CD14-positive monocyte (primary cell): ENCODE results near the gene HMCN1. TPM values are rescaled to one million over a fixed set of nuclear protein-coding genes. Genes with fewer than 3 reads are reported as not detected.

Experiments
- DNase-seq, 3 donors: peaks; one replicate each; pipeline ENCODE4 v3.0.0-alpha.2; 2011 to 2022
- H2AFZ ChIP-seq: 2 replicates; pipeline ENCODE4 v1.6.0; 2012; ENCODE audit warnings: mild to moderate bottlenecking, low read depth, low read length, inconsistent platforms; ENCODE audit not compliant: insufficient read depth, poor library complexity, severe bottlenecking
- H3K27ac ChIP-seq, 2 donors: 1 replicate in 1 of 2; 2 replicates in 1 of 2; pipeline ENCODE4 v1.5.1; 2012 to 2013; ENCODE audit warnings: low read length in 2 of 2, control low read depth in 1 of 2, inconsistent platforms in 1 of 2, low read depth in 1 of 2, mild to moderate bottlenecking in 1 of 2
- H3K27me3 ChIP-seq, 2 donors: one replicate each; pipeline versions ENCODE4 v1.6.0 to v1.6.1; 2011 to 2013; ENCODE audit warnings: low read length in 2 of 2; ENCODE audit not compliant: control insufficient read depth in 2 of 2, insufficient read depth in 2 of 2
- H3K36me3 ChIP-seq, 2 donors: replicated peaks in 1 of 2; 1 replicate in 1 of 2; 2 replicates in 1 of 2; pipeline versions ENCODE4 v1.5.1 to v1.6.1; 2012 to 2013; ENCODE audit warnings: low read length in 2 of 2, control low read depth in 1 of 2, inconsistent platforms in 1 of 2, mild to moderate bottlenecking in 1 of 2; ENCODE audit not compliant: insufficient read depth in 2 of 2, control insufficient read depth in 1 of 2
- H3K4me1 ChIP-seq, 2 donors: 1 replicate in 1 of 2; 2 replicates in 1 of 2; pipeline versions ENCODE4 v1.5.1 to v1.6.1; 2012 to 2013; ENCODE audit warnings: low read length in 2 of 2, control low read depth in 1 of 2, inconsistent platforms in 1 of 2, mild to moderate bottlenecking in 1 of 2, moderate library complexity in 1 of 2; ENCODE audit not compliant: insufficient read depth in 2 of 2, control insufficient read depth in 1 of 2
- H3K4me2 ChIP-seq: replicated peaks from 2 replicates; pipeline ENCODE3; 2012; ENCODE audit warnings: low read length, moderate library complexity, mild to moderate bottlenecking; ENCODE audit not compliant: poor library complexity, severe bottlenecking; ENCODE audit errors: extremely low read depth
- H3K4me3 ChIP-seq, 3 experiments: fragments of 200-600 bp in 1 of 3; sonication (generic) in 1 of 3; replicated peaks in 1 of 3; 1 replicate in 2 of 3; 2 replicates in 1 of 3; pipeline ENCODE4 v1.5.1; 2011 to 2013; ENCODE audit warnings: low read length in 3 of 3, mild to moderate bottlenecking in 3 of 3, control low read depth in 2 of 3, low read depth in 2 of 3, inconsistent platforms in 1 of 3, moderate library complexity in 1 of 3
- H3K79me2 ChIP-seq: 2 replicates; pipeline ENCODE4 v1.6.0; 2012; ENCODE audit warnings: mild to moderate bottlenecking, control low read depth, inconsistent platforms, low read length, moderate library complexity; ENCODE audit not compliant: insufficient read depth
- H3K9ac ChIP-seq: 2 replicates; pipeline ENCODE4 v1.6.0; 2017; ENCODE audit warnings: low read length, mild to moderate bottlenecking; ENCODE audit not compliant: insufficient read depth, poor library complexity, severe bottlenecking
- H3K9me3 ChIP-seq, 2 donors: replicated peaks in 1 of 2; 1 replicate in 1 of 2; 2 replicates in 1 of 2; pipeline versions ENCODE4 v1.5.1 to v1.6.1; 2012 to 2013; ENCODE audit warnings: low read length in 2 of 2, control low read depth in 1 of 2; ENCODE audit not compliant: control insufficient read depth in 1 of 2, insufficient read depth in 1 of 2
- H4K20me1 ChIP-seq: 2 replicates; pipeline ENCODE4 v1.6.0; 2012; ENCODE audit warnings: mild to moderate bottlenecking, low read length, control low read depth, moderate library complexity; ENCODE audit not compliant: insufficient read depth
- H3K27ac Mint-ChIP-seq, 7 donors: one replicate each; pipeline ENCODE4 v1.8.0; 2020; ENCODE audit warnings: mild to moderate bottlenecking in 7 of 7, mixed read lengths in 7 of 7, moderate library complexity in 6 of 7, inconsistent platforms in 2 of 7
- H3K27me3 Mint-ChIP-seq, 3 donors: one replicate each; pipeline ENCODE4 v1.8.0; 2021 to 2022; ENCODE audit warnings: low read depth in 3 of 3, mild to moderate bottlenecking in 3 of 3, mixed read lengths in 3 of 3, moderate library complexity in 3 of 3, inconsistent platforms in 1 of 3
- H3K36me3 Mint-ChIP-seq, 2 donors: one replicate each; pipeline ENCODE4 v1.8.0; 2020; ENCODE audit warnings: mixed read lengths in 2 of 2, inconsistent platforms in 1 of 2, mild to moderate bottlenecking in 1 of 2
- H3K4me1 Mint-ChIP-seq: one replicate; pipeline ENCODE4 v1.8.0; 2020; ENCODE audit warnings: mild to moderate bottlenecking, mixed read lengths
- H3K4me3 Mint-ChIP-seq, 2 donors: one replicate each; pipeline ENCODE4 v1.8.0; 2020; ENCODE audit warnings: mild to moderate bottlenecking in 2 of 2, mixed read lengths in 2 of 2, moderate library complexity in 1 of 2
- H3K9me3 Mint-ChIP-seq, 7 donors: one replicate each; pipeline ENCODE4 v1.8.0; 2020 to 2022; ENCODE audit warnings: mixed read lengths in 7 of 7, mild to moderate bottlenecking in 6 of 7, moderate library complexity in 6 of 7, inconsistent platforms in 2 of 7
- WGBS: methylation state at CpG from one replicate; pipeline ENCODE4 v1.1.5; 2013; ENCODE audit warnings: missing lambda C conversion rate; ENCODE audit not compliant: insufficient coverage; 5-methylcytosine and 5-hydroxymethylcytosine counted together
- intact Hi-C, 2 donors: fragments of 100-400 bp; cut with micrococcal nuclease; formaldehyde crosslinking; loops; one replicate each; pipeline versions ENCODE4 v1.15.0 to v1.15.1; 2023
- polyA plus RNA-seq, 3 donors: library from polyadenylated mRNA; depleted of rRNA in 1 of 3; unstranded in 2 of 3; stranded (reverse) in 1 of 3; fragments of 300-500 nt in 2 of 3; fragments of >200 nt in 1 of 3; fragmentation: Illumina TruSeq in 2 of 3; gene quantifications; 1 replicate in 2 of 3; 2 replicates in 1 of 3; pipeline ENCODE4 v1.2.3, GENCODE V29; 2012 to 2021
- TF ChIP-seq, protein P1 (sequence below): fragments of 200-600 bp; IDR thresholded peaks from one replicate; pipeline ENCODE4 v1.8.0; 2022; ENCODE audit warnings: antibody characterized with exemption, mild to moderate bottlenecking

HMCN1 gene
- polyA plus RNA-seq, 3 donors = not detected

DNA sequence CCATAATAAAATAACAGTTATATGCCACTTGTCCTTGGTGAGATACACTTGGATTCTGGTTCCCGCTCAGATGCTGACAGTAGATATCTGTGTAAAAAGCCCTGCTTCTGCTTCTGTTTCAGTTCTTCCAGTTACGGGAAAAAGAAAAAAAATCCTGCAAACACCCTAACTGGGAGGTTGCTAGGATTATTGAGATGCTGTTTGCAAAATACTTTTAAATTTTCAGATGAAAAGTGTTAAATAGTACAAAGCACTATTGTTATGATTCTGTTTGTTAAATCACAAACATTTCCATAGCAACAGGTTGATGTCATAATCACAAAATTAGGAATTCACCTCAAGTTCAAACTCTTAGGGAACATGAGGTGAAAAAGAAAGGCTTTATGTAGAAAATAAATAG, 232.3 kb downstream of the HMCN1 start:
- Histone ChIP-seq H3K9me3 (no peaks in the 10 kb centered on the region), H3K27me3 (no peaks in the 10 kb centered on the region), H3K9ac (no peak overlapping the region), H3K4me2 (no peak overlapping the region), H3K4me3 (no peak overlapping the region), H3K36me3 (no peaks in the 10 kb centered on the region), H4K20me1 (no peaks in the 10 kb centered on the region), H2AFZ (no peak overlapping the region), H3K79me2 (no peaks in the 10 kb centered on the region), H3K27ac (no peak overlapping the region), H3K4me1 (no peaks in the 10 kb centered on the region)
- Mint-ChIP-seq H3K4me1 (no peaks in the 10 kb centered on the region), H3K27ac (no peak overlapping the region), H3K9me3 (peaks cover 0 to 2% (median 0%) of the 10 kb centered on the region in 7 donors), H3K36me3 (no peaks in the 10 kb centered on the region), H3K27me3 (peaks cover 0 to 2% (median 0%) of the 10 kb centered on the region in 3 donors), H3K4me3 (no peak overlapping the region)
- no peak for DNase-seq
- WGBS = no CpG with 5 or more reads among the region's 2 CpGs
- intact Hi-C loops = no loop called here
- TF ChIP-seq, protein P1, sequence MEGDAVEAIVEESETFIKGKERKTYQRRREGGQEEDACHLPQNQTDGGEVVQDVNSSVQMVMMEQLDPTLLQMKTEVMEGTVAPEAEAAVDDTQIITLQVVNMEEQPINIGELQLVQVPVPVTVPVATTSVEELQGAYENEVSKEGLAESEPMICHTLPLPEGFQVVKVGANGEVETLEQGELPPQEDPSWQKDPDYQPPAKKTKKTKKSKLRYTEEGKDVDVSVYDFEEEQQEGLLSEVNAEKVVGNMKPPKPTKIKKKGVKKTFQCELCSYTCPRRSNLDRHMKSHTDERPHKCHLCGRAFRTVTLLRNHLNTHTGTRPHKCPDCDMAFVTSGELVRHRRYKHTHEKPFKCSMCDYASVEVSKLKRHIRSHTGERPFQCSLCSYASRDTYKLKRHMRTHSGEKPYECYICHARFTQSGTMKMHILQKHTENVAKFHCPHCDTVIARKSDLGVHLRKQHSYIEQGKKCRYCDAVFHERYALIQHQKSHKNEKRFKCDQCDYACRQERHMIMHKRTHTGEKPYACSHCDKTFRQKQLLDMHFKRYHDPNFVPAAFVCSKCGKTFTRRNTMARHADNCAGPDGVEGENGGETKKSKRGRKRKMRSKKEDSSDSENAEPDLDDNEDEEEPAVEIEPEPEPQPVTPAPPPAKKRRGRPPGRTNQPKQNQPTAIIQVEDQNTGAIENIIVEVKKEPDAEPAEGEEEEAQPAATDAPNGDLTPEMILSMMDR = no peak

DNA sequence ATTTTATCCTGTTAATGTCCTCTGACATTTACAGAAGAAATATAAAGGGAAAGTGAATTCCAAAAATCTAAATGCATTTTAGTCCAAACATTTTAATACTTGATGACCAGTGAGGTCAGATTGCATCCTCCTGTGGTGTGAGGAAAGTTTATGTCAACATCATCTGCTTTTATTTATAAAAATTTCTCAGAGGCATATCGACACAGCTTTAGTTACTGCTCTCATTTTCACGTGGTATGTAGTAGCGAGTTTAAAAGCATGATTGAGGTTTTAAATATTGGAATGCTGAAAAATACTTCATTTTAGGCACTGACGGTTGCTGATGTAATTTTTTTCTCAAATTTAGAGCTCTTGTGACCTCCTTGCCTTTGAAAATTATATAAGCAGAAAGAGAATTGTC, 234.8 kb downstream of the HMCN1 start:
- Histone ChIP-seq H3K4me2 (no peak overlapping the region), H2AFZ (no peak overlapping the region), H3K79me2 (no peaks in the 10 kb centered on the region), H4K20me1 (no peaks in the 10 kb centered on the region), H3K27ac (no peak overlapping the region), H3K36me3 (no peaks in the 10 kb centered on the region), H3K27me3 (no peaks in the 10 kb centered on the region), H3K4me3 (no peak overlapping the region), H3K4me1 (no peaks in the 10 kb centered on the region), H3K9me3 (no peaks in the 10 kb centered on the region), H3K9ac (no peak overlapping the region)
- Mint-ChIP-seq H3K27me3 (peaks cover 0 to 2% (median 0%) of the 10 kb centered on the region in 3 donors), H3K27ac (no peak overlapping the region), H3K36me3 (no peaks in the 10 kb centered on the region), H3K4me3 (no peak overlapping the region), H3K4me1 (no peaks in the 10 kb centered on the region), H3K9me3 (peaks cover 0 to 2% (median 0%) of the 10 kb centered on the region in 7 donors)
- TF ChIP-seq, protein P1 = no peak
- intact Hi-C loops = no loop called here
- whole genome bisulfite sequencing = 67% methylated on average over 1 of the region's 4 CpGs
- DNase-seq = no peak
